ENCODE results near the gene ANKRD34A. TPM values are rescaled to one million over a fixed set of nuclear protein-coding genes. Genes with fewer than 3 reads are reported as not detected.

Gene ANKRD34A
- polyA plus RNA-seq, 3 donors: 0.31 TPM; not detected in 2

DNA sequence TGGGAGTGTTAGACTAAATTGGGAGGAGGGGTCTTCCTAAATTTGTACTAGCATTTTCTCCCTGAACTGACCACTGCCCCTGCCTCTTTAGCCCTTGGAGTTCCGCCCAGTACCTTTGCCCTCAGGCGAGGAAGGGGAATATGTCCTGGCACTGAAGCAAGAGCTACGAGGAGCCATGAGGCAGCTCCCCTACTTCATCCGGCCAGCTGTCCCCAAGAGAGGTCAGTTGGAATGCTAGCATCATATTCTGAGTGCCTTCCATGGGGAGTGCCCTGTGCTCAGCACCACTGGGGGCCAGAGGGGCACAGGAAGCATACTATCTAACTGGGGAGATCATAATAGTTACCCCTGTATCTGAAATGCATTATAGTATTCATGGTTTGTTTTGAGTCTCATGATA lies 10.8 kb upstream of the ANKRD34A start:
- Histone ChIP-seq H3K27ac (ENCODE audit: low read depth in 1 of 2, low read length in 2 of 2) (no peak overlapping the region), H3K79me2 (ENCODE audit: insufficient read depth, low read length) (peaks cover 15% of the 10 kb centered on the region), H3K9me3 (replicated peaks in 1 of 2; ENCODE audit: control insufficient read depth in 1 of 2, insufficient read depth in 1 of 2, low read length in 2 of 2) (no peaks in the 10 kb centered on the region), H3K27me3 (ENCODE audit: control insufficient read depth in 2 of 2, insufficient read depth in 2 of 2, low read length in 2 of 2) (no peaks in the 10 kb centered on the region), H3K4me2 (replicated peaks; ENCODE audit: extremely low read depth, low read length, poor library complexity, severe bottlenecking) (no peak overlapping the region), H2AFZ (ENCODE audit: insufficient read depth, low read depth, low read length, poor library complexity, severe bottlenecking) (no peak overlapping the region), H3K9ac (ENCODE audit: insufficient read depth, low read length, poor library complexity, severe bottlenecking) (no peak overlapping the region), H4K20me1 (ENCODE audit: insufficient read depth, low read length) (no peaks in the 10 kb centered on the region), H3K4me3 (replicated peaks in 1 of 3; ENCODE audit: low read depth in 2 of 3, low read length in 3 of 3) (no peak overlapping the region), H3K36me3 (replicated peaks in 1 of 2; ENCODE audit: control insufficient read depth in 1 of 2, insufficient read depth in 2 of 2, low read length in 2 of 2) (peaks cover 0 to 6% of the 10 kb centered on the region in 2 donors), H3K4me1 (ENCODE audit: control insufficient read depth in 1 of 2, insufficient read depth in 2 of 2, low read length in 2 of 2) (peaks cover 28 to 32% of the 10 kb centered on the region in 2 donors)
- Mint-ChIP-seq H3K27ac (no peak overlapping the region), H3K9me3 (no peaks in the 10 kb centered on the region), H3K36me3 (peaks cover 7 to 19% of the 10 kb centered on the region in 2 donors), H3K4me1 (peaks cover 5% of the 10 kb centered on the region), H3K4me3 (no peak overlapping the region), H3K27me3 (ENCODE audit: low read depth in 3 of 3) (peaks cover 0 to 2% (median 0%) of the 10 kb centered on the region in 3 donors)
- WGBS (ENCODE audit: insufficient coverage): 84% methylated on average over 3 of the region's 4 CpGs
- intact Hi-C loops (cut with micrococcal nuclease): loop anchor here in 1 of 2 donors (5.0 kb wide), 1 partner anchor 58 kb away; the partner anchor contains the start of gene PEX11B
- no peak for TF ChIP-seq CTCF (IDR thresholded peaks at IDR 0.05)
- DNase-seq: no peak

DNA sequence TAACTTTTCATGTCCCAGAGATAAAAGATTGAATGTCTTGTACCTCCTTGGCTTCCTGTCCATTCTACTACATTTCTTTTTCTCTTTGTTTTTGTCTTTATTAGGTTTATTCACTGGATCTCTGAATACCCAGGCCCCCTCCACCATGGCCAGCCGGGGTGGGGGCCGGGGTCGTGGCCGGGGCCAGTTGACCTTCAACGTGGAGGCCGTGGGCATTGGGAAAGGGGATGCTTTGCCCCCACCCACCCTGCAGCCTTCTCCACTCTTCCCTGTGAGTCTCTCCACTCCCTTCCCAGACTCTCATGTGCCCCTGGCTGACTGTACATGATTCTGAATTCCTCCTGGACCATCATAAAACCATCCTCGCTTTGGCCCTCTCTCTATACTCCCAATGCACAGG lies 10.3 kb upstream of the ANKRD34A start:
- no peak for TF ChIP-seq CTCF (IDR thresholded peaks at IDR 0.05)
- Histone ChIP-seq H3K4me1 (ENCODE audit: control insufficient read depth in 1 of 2, insufficient read depth in 2 of 2, low read length in 2 of 2) (peaks cover 23 to 27% of the 10 kb centered on the region in 2 donors), H4K20me1 (ENCODE audit: insufficient read depth, low read length) (no peaks in the 10 kb centered on the region), H3K36me3 (replicated peaks in 1 of 2; ENCODE audit: control insufficient read depth in 1 of 2, insufficient read depth in 2 of 2, low read length in 2 of 2) (peaks cover 0 to 6% of the 10 kb centered on the region in 2 donors), H3K27ac (ENCODE audit: low read depth in 1 of 2, low read length in 2 of 2) (no peak overlapping the region), H3K79me2 (ENCODE audit: insufficient read depth, low read length) (peaks cover 15% of the 10 kb centered on the region), H3K4me2 (replicated peaks; ENCODE audit: extremely low read depth, low read length, poor library complexity, severe bottlenecking) (no peak overlapping the region), H3K9ac (ENCODE audit: insufficient read depth, low read length, poor library complexity, severe bottlenecking) (no peak overlapping the region), H2AFZ (ENCODE audit: insufficient read depth, low read depth, low read length, poor library complexity, severe bottlenecking) (no peak overlapping the region), H3K9me3 (replicated peaks in 1 of 2; ENCODE audit: control insufficient read depth in 1 of 2, insufficient read depth in 1 of 2, low read length in 2 of 2) (no peaks in the 10 kb centered on the region), H3K4me3 (replicated peaks in 1 of 3; ENCODE audit: low read depth in 2 of 3, low read length in 3 of 3) (no peak overlapping the region), H3K27me3 (ENCODE audit: control insufficient read depth in 2 of 2, insufficient read depth in 2 of 2, low read length in 2 of 2) (no peaks in the 10 kb centered on the region)
- H3K27ac Mint-ChIP-seq: no peak overlapping the region
- no peak for DNase-seq
- intact Hi-C loops (cut with micrococcal nuclease): loop anchor here in 1 of 2 donors (5.0 kb wide), 1 partner anchor 57 kb away; the partner anchor contains the start of gene PEX11B
- peaks cover 7 to 19% of the 10 kb centered on the region in 2 donors for H3K36me3 Mint-ChIP-seq
- peaks cover 5% of the 10 kb centered on the region for H3K4me1 Mint-ChIP-seq
- 96% methylated on average over 7 of the region's 7 CpGs for WGBS (ENCODE audit: insufficient coverage)
- H3K27me3 Mint-ChIP-seq (ENCODE audit: low read depth in 3 of 3): peaks cover 0 to 2% (median 0%) of the 10 kb centered on the region in 3 donors
- H3K9me3 Mint-ChIP-seq: no peaks in the 10 kb centered on the region
- H3K4me3 Mint-ChIP-seq: no peak overlapping the region

All from CD14-positive monocyte (primary cell).